NCI-H146 treated with DMSO at 0.1 percent for 48 hours (cell line): ENCODE data around the gene DUSP10.
A peak's percentile ranks its signal among the peaks of the same experiment; 100 is the strongest.

Experiments
- DNase-seq: peaks from one replicate; lab custom pipeline; 2025; ENCODE audit not compliant: unreplicated experiment; lab: John Stamatoyannopoulos, UW

Gene DUSP10

GRCh38 chr1:221741703-221742554, at the start of gene DUSP10:
Gene DUSP10 (minus strand): TSS chr1:221742089. CDS start chr1:221739744, 2,345 bp downstream.
- peak; percentile 99 for DNase-seq

DNA sequence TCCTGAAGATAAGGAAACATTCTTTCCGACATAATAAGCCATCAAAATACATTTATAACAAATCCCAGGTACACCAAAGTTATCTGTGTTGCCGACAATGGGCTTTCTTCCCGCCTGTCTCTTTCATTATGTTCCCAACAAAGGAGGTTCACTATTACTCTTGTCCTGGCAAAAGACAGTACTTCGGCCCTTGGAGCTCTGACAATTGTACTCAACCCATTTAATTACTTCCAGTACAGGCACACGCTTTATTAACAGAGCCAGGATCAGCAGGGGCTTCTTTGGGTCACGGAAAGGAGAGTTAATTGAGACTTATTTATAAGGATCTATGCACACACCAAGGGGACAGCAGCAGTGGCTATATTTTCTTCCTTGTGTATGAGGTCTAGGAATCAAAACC, 46.6 kb upstream of the DUSP10 start:
- no peak for DNase-seq

DNA sequence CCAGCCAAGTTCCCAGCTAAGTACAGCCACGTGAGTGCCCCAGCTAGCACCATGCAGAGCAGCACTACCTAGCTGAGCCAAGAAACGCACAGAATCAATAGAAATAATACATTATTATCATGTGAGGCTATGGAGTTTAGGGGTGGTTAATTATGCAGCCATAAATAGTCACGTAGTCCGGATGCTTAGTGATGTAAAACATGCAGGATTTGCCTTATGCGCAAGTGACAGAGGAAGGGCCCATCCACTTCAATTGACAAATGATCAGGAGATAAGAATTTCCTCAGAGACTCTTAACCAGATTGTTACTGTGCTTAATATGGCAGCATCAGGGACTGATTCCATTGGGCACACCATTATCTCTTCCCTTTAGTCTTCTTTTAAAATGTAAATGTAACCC, 44.8 kb upstream of the DUSP10 start:
- no peak for DNase-seq

DNA sequence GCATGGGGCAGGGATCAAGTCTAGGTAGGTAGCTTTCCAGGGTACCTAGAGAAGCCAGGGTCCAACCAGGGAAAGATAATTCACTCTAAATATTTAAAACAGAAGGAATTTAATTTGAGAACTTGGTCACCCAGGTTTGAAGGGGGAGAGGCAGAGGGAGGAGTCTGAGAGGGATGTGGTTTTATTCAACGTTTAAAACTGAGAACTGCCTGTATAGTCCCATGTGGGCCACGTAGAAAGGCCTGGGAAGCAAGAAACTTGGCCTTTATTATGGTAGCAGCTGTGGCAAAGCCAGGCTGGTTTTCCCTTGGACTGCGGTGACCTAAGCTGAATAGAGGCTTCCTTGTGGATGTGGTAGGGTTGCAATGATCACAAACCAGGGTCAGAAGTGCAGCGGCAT, 42.0 kb upstream of the DUSP10 start:
- no peak for DNase-seq

- DNase-seq = no peak
Observed at GRCh38 chr1:221783437-221783836, 41.5 kb upstream of the DUSP10 start.

GRCh38 chr1:221782970-221783369, 41.1 kb upstream of the DUSP10 start:
- DNase-seq = no peak

DNA sequence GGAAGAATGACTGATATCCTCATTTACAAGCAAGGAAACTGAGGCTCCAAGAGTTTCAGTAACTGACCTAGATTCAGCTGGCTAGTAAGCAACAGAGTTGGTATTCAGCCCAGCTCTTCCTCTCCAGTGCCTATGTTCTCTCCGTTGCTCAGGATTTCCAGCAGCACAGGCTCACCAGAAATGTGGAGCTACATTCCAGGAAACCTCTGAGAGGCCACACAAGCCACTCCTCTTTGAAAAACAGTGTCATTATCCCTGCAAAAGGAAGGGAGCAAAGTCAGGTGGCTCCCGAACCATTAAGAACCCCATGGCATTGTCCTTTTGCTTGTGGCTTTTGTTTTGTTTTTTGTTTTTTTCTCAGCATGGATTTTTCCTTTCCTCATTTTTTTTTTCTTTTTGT, 40.6 kb upstream of the DUSP10 start:
- DNase-seq = no peak

DNA sequence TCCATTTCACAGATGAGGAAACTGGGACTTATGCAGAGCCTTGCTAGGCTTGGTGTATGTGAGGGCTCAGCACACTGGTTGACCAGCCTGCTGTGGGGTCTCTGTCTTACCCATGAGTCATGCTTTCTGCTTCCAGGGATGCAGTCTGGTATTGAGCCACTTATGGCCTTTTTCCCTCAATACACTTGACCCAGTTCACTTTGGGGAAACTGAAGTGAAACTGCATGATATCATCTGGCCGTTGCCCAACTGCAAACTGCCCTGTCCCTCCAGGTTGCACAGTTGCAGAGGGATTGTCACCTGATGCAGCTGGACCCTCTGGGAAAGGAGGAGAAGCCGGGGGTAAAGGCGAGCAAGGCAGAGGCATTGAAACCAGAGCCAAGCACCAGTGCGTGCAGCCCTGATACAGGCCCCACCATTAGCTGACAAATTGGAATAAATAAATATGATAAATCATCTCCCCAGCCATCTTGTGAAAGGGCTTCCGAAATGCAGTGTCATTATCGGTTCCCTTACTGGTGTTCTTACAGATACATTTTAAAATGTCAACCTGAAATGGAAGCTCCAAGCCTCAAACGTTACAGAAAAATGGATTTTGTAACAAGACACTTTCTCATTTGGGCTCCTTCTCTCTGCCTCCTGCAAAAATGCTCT, 39.3 kb upstream of the DUSP10 start:
- no peak for DNase-seq

DNA sequence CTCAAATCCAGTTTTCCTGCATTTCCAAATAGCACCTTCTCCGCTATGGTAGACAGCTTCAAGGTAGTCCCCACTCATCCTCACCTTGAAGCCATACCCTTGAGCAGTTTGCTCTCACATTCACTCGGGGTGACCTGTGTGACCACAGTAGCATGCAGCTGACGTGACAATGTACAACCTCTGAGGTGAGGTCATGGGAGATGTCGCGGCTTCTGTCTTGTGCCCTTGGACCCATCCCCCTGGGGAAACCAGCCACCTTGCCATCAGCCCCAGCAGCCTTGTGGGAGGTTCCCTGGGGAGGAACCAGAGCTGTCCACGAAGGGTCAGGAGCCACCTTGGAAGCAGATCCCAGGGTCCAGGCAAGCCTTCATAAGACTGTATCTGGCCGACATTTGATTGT, 38.3 kb upstream of the DUSP10 start:
- DNase-seq = no peak

DNA sequence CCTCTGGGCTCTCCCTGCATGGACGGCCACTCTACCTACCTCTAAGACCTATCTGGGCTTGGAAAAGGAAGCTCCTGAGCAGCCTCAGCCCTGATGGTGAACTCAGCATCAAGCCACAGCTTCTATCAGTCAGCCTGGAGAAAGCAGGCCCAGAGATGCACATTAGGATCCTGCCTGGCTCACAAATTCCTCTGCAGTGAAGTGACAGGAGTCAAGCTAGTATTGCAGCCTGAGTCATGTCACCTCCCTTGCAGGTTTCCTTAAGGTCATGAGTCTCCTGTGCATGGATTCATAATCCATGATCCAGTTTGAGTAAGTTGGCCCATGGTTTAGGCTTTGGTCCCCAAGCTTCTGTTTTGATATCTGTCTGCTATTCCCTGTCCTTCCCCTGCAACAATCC, 37.9 kb upstream of the DUSP10 start:
- no peak for DNase-seq

- no peak for DNase-seq
Observed at GRCh38 chr1:221778535-221779142, 36.8 kb upstream of the DUSP10 start.

DNA sequence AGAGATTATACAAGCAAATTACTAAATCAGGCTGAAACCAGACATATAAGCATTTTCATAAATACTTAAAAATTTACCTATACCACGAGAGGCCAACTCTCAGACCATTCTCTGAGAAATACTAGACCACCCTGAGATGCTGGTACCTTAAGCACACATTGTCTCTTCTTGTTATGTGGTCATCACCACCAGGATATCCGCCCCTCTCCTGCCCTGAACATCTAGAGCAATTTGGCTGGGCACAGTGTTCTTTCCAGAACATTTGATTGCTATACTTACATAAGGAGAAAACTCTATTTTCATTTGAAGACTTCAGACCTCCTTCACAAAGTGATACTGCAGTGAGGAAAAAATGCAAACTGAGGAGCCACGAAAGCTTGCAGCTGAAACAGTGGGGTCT, 36.2 kb upstream of the DUSP10 start:
- no peak for DNase-seq

DNA sequence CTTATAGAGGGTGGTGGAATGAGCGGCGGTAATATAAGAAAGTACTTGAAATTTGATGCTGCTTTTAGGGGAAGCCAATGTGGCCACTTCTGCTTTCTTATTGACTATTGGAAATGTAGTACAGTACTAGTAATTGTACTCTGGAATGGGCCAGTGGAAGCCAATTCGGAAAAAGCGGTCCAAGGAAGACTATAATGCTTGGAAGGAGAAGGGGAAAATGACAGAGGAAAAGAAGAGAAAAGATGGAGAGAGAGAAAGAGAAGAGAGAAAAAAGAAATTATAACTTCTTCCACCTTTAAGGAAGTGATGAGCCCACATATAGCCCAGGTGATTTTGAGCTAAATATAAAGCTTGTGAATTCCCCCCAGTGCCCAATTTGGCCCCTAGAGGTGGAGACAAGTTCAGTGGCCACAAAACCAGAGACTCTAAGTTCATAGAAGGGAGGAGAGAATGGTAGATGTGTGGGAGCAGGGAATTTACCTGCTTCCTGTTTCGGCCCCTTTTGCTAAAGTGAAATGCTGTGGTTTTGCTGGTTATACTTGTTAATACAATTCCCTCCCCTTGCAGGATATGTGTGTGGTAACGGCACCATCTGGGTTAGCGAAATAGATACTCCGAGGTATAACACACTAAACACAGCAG, 35.7 kb upstream of the DUSP10 start:
- DNase-seq = no peak

DNA sequence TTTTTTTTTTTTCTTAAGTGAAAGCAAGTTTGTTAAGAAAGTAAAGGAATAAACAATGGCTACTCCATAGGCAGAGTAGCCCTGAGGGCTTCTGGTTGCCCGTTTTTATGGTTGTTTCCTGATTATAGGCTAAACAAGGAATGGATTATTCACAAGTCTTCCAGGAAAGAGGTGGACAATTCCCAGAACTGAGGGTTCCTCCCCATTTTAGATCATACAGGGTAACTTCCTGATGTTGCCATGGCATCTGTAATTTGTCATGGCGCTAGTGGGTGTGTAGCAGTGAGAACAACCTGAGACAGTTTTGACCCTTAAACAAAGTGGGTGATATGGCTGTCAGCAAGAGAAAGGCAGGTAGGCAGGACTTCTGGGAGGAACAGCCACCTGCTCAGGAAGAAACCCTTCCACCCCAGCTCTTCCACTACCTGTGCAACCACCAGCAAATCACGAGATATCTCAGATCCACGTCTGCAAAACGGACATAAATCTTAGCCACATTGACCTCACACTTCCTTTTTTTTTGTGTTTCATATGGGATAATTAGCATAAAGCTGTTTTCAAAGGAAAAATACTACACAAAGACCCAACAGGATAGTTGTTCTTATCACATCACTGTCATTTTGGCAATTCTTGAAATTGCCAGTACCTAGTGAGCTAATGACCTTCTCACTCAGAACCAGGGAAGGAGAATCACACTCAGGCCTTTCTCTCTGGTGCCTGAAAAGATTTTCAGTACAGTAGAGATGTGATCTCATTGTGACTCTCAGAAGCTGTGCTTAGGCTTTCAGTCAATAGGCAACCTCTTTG, 34.8 kb upstream of the DUSP10 start:
- DNase-seq = no peak

DNA sequence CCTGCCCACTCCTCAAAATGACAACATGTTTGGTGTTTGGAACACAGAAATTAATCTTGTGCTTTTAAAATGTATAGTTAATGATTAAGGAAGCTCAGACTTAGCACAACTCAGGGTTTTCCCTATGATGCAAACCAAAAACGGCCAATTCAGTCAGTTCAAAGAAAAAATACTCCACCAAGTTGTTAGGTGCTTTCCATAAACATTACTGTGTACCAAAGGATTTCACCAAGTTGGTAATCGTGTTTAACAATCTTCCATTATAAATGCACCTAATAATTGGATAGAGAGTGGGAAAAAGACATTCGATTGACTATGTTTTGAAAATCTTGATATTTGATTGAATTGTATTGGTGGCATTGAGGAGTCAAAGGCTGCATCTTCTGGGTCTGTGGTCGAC, 33.3 kb upstream of the DUSP10 start:
- DNase-seq = no peak

DNA sequence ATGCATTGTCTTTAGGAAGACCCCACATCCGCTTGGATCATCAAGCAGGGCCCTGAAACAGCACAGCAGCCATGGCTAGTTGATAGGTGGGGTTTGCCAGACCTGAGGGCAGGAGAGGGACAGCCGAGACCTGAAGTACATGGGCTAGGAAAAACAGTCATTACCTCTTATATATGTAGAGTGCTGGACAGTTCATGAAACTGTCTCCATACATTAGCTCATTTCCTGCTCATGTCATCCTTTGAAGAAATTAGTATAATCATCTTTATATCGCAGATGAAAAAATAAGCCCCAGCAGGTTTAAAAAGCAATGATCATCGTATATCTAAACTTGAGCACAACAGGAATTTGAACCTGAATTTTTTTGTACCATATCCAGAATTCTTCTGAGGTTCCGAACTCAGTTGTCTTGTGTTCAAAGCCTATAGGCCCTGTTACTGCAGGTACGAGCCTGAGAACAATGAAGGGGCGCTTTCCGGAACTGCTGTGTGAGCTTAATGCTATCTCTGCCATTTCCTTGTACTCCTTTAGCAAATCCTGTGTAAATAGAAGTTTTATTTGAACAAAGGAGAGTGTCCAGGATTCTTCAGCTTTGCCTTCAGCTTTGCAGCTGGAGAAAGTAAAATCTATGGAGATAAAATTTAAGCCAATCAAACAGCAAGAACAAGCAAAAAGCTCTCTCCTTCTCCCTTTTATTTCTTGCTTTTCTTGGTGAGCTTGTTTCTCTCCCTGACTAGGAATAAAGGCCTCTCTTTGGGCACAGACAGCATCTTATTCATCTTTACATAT, 32.4 kb upstream of the DUSP10 start:
- DNase-seq = no peak

DNA sequence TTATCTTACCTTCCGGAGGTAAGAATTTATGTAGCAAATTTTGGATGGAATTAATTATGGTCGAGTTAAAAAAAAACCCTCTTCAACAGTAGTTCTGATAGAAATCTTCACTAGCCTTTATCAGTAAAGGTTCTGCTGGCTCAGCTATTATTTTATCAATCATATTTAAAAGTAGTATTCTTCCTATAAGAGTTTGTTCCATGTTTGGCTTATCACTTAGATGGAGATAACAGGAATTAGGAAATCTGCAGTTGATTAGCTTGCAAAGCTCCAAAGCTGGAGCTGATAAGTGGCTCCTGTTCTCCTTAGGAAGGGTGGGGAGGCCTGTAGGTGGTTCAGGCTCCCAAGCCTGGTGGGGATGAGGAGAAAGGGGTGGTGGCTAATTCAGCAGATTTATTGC, 31.5 kb upstream of the DUSP10 start:
- no peak for DNase-seq

DNA sequence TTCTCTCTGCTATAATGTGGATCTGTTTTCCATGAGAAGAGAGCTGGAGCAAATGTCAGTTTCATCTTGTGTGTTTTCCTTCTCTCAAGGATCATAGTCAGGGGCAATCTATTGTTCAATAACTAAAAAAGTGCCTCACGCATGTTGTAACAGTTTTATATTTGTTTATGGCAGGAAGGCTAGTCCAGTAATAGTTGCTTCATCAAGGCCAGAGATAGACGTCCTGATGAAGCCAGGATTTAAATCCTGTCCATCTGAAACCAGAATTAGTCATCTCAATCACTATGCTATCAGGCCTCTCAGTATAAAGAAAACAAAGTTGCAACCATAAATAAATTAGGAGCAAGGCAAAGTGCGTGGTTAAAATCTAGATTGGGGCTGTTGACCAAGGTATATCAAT, 30.2 kb upstream of the DUSP10 start:
- DNase-seq = no peak

DNA sequence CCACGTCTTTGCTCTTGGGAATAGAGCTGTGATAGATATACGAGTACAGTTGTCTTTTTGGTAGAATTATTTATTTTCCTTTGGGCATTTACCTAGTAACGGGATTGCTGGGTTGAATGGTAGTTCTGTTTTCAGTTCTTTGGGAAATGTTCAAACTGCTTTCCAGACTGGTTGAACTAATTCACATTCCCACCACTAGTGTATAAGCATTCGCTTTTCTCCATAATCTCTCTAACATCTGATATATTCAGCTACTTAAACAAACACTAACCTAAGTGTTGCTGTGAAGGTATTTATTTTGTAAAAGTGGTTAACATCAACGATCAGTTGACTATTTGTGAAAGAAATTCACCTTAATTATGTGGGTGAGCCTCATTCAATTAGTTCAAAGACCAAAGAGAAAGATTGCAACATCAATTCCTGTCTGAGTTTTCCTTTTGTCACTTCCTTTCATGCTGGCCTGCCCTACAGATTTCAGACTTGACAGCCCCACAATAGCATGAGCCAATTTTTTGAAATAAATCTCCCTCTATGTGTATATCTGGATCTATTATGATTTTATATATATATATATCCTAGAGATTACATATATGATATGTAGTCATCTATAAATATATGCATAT, 26.7 kb upstream of the DUSP10 start:
- DNase-seq = no peak

GRCh38 chr1:221766210-221766609, 24.3 kb upstream of the DUSP10 start:
- no peak for DNase-seq
